CD4-positive, alpha-beta T cell (primary cell): ENCODE results near the gene TMEM51. TPM values are rescaled to one million over a fixed set of nuclear protein-coding genes. Genes with fewer than 3 reads are reported as not detected.
"Not testable (repeated sequence)": the region's sequence is repeated elsewhere in the genome, so short reads cannot be mapped to it uniquely, and the experiment has no call there.

Source experiments
- ATAC-seq: fragments of 200-7000 bp; cut with Tn5 transposase; one replicate; pipeline ENCODE4 v1.10.0; 2022; ENCODE audit warnings: mild to moderate bottlenecking; ENCODE audit not compliant: poor library complexity
- CTCF ChIA-PET: fragments of 350-600 bp; sonication (Branson Sonifier 250); formaldehyde crosslinking; loops from one replicate; lab custom pipeline; 2021; ENCODE audit warnings: antibody characterized with exemption, inconsistent platforms; lab: Charles Lee
- POLR2A ChIA-PET: fragments of 350-600 bp; sonication (Branson Sonifier 250); formaldehyde crosslinking; loops from one replicate; lab custom pipeline; 2021; ENCODE audit warnings: antibody characterized with exemption, inconsistent platforms; lab: Charles Lee
- DNase-seq, 14 experiments: peaks; one replicate each; pipeline ENCODE4 v3.0.0-alpha.2; 2013 to 2020; ENCODE audit warnings: mixed read lengths in 2 of 14
- H3K27ac ChIP-seq, 2 donors: one replicate each; pipeline versions ENCODE4 v1.5.1 to v1.7.0; 2013; ENCODE audit warnings: low read length in 2 of 2, low read depth in 1 of 2, mild to moderate bottlenecking in 1 of 2
- H3K27me3 ChIP-seq, 2 experiments: 1 replicate in 1 of 2; 2 replicates in 1 of 2; pipeline versions ENCODE4 v1.6.1 to v1.7.0; 2013; ENCODE audit warnings: low read length in 2 of 2, control low read depth in 1 of 2, mild to moderate bottlenecking in 1 of 2, moderate library complexity in 1 of 2; ENCODE audit not compliant: insufficient read depth in 2 of 2, control insufficient read depth in 1 of 2
- H3K36me3 ChIP-seq: one replicate; pipeline ENCODE4 v1.6.1; 2013; ENCODE audit warnings: low read length, control low read depth; ENCODE audit not compliant: insufficient read depth
- H3K4me1 ChIP-seq: one replicate; pipeline ENCODE4 v1.6.1; 2013; ENCODE audit warnings: low read length, control low read depth; ENCODE audit not compliant: insufficient read depth
- H3K4me3 ChIP-seq: one replicate; pipeline ENCODE4 v1.5.1; 2013; ENCODE audit warnings: mild to moderate bottlenecking, low read length, moderate library complexity
- H3K9me3 ChIP-seq, 2 experiments: 1 replicate in 1 of 2; 2 replicates in 1 of 2; pipeline versions ENCODE4 v1.6.1 to v1.7.0; 2013; ENCODE audit warnings: low read length in 2 of 2, mild to moderate bottlenecking in 2 of 2, control low read depth in 1 of 2, moderate library complexity in 1 of 2; ENCODE audit not compliant: control insufficient read depth in 1 of 2, insufficient read depth in 1 of 2
- H3K27ac Mint-ChIP-seq: one replicate; pipeline ENCODE4 v1.8.0; 2020; ENCODE audit warnings: mixed read lengths
- H3K27me3 Mint-ChIP-seq: one replicate; pipeline ENCODE4 v1.8.0; 2021; ENCODE audit warnings: mixed read lengths
- H3K36me3 Mint-ChIP-seq: one replicate; pipeline ENCODE4 v1.8.0; 2021; ENCODE audit warnings: low read depth, mixed read lengths
- H3K4me1 Mint-ChIP-seq: one replicate; pipeline ENCODE4 v1.8.0; 2021; ENCODE audit warnings: low read depth, mixed read lengths
- H3K4me3 Mint-ChIP-seq: one replicate; pipeline ENCODE4 v1.8.0; 2020; ENCODE audit warnings: mild to moderate bottlenecking, mixed read lengths
- H3K9me3 Mint-ChIP-seq: one replicate; pipeline ENCODE4 v1.8.0; 2020; ENCODE audit warnings: mixed read lengths
- intact Hi-C, 2 experiments: fragments of 100-400 bp; cut with DNase I in 1 of 2; cut with micrococcal nuclease in 1 of 2; formaldehyde crosslinking; loops; one replicate each; pipeline versions ENCODE4 v1.15.1 to v1.9.0; 2023 to 2025; cut with DNase I, micrococcal nuclease
- total RNA-seq, 174 experiments: library from RNA in 2 of 174; stranded (reverse) in 2 of 174; gene quantifications; one replicate each; pipeline ENCODE4 v1.2.3 and lab custom pipeline; 2021 to 2026
- TF ChIP-seq, protein P1 (sequence below): fragments of 200-600 bp; IDR thresholded peaks from one replicate; pipeline ENCODE4 v1.8.0; 2022; ENCODE audit warnings: antibody characterized with exemption, mild to moderate bottlenecking

TMEM51 gene
- total RNA-seq, 2 experiments from 2014 or later: not detected

DNA sequence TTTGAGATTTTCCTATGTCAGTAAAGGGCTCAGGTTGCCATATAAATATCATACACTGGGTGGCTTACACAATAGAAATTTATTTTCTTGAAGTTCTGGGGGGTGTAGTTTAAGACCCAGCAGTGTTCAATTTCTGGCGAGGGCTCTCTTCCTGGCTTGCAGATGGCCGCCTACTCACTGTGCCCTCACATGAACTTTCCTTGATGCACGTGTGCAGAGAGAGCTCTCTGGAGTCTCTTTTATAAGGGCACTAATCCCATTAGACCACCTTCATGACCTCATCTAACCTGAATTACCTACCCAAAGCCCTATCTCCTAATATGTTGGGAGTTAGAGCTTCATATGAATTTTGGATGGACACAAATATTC is 21.1 kb downstream of the TMEM51 start:
- DNase-seq (no peak), ATAC-seq (no peak)
- H3K4me3 ChIP-seq: no peak overlapping the region
- CTCF ChIA-PET: no interaction called here
- intact Hi-C loops: no loop called here
- POLR2A ChIA-PET: no interaction called here
- no peaks in the 10 kb centered on the region for H3K4me1 Mint-ChIP-seq
- H3K36me3 ChIP-seq: no peaks in the 10 kb centered on the region
- H3K27ac Mint-ChIP-seq: no peak overlapping the region
- peaks cover 48% of the 10 kb centered on the region for H3K27me3 Mint-ChIP-seq
- no peak overlapping the region for H3K4me3 Mint-ChIP-seq
- no peaks in the 10 kb centered on the region for H3K36me3 Mint-ChIP-seq
- no peaks in the 10 kb centered on the region for H3K9me3 ChIP-seq
- TF ChIP-seq, protein P1, sequence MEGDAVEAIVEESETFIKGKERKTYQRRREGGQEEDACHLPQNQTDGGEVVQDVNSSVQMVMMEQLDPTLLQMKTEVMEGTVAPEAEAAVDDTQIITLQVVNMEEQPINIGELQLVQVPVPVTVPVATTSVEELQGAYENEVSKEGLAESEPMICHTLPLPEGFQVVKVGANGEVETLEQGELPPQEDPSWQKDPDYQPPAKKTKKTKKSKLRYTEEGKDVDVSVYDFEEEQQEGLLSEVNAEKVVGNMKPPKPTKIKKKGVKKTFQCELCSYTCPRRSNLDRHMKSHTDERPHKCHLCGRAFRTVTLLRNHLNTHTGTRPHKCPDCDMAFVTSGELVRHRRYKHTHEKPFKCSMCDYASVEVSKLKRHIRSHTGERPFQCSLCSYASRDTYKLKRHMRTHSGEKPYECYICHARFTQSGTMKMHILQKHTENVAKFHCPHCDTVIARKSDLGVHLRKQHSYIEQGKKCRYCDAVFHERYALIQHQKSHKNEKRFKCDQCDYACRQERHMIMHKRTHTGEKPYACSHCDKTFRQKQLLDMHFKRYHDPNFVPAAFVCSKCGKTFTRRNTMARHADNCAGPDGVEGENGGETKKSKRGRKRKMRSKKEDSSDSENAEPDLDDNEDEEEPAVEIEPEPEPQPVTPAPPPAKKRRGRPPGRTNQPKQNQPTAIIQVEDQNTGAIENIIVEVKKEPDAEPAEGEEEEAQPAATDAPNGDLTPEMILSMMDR: no peak
- H3K4me1 ChIP-seq: no peaks in the 10 kb centered on the region
- no peak overlapping the region for H3K27ac ChIP-seq
- peaks cover 4% of the 10 kb centered on the region for H3K9me3 Mint-ChIP-seq
- peaks cover 0 to 11% of the 10 kb centered on the region in 2 experiments for H3K27me3 ChIP-seq

DNA sequence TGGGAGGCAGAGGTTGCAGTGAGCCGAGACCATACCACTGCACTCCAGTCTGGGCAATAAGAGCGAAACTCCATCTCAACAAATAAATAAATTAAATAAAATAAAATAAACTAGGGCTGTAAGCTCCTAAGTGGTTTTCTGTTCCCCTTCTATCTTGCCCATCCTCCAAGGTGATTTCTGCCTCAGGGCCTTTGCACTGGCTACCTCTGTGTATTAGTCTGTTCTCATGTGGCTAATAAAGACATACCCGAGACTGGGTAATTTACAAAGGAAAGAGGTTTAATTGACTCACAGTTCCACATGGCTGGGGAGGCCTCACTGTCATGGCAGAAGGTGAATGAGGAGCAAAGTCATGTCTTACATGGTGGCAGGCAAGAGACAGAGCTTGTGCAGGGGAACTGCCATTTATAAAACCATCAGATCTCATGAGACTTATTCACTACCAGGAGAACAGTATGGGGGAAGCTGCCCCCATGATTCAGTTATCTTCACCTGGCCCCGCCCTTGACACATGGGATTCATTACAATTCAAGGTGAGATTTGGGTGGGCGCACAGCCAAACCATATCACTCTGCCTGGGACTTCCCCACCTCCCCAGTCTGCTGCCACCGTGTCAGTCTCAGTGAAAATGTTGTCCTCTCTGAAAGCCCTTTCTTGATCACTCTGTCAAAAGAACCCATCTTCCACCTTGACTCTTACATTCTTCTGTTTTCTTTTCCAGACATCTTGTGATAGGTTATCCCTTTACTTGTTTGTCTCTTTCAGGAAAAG is 22.0 kb downstream of the TMEM51 start:
- intact Hi-C loops, H3K27ac ChIP-seq, H3K4me3 Mint-ChIP-seq, H3K4me3 ChIP-seq, H3K4me1 ChIP-seq, H3K9me3 Mint-ChIP-seq, H3K4me1 Mint-ChIP-seq, CTCF ChIA-PET, H3K36me3 ChIP-seq, H3K27ac Mint-ChIP-seq, H3K9me3 ChIP-seq, POLR2A ChIA-PET, ATAC-seq, H3K36me3 Mint-ChIP-seq, DNase-seq: not testable (repeated sequence)
- peaks cover 43% of the 10 kb centered on the region for H3K27me3 Mint-ChIP-seq
- peaks cover 0 to 11% of the 10 kb centered on the region in 2 experiments for H3K27me3 ChIP-seq

DNA sequence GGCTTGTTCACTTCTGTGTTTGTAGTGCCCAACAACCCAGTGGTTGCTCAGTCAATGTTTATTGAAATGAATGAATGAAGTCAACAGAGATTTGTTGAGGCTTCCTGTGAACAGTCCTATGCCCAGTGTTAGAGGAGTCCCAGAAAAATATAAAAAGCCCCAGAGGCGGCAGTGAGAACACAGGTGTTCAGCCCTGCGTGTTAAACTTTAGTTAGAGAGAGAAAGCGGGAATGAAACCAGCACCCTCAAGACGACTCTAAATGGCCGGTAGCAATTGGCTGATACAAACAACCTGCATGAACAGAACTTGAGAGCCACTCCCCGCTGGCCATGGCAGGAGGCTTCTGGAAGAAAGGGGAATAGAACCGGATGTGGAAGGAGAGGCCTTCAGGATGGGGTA is 22.6 kb downstream of the TMEM51 start:
- ATAC-seq: no peak
- Mint-ChIP-seq H3K9me3 (peaks cover 4% of the 10 kb centered on the region), H3K4me3 (no peak overlapping the region), H3K27ac (no peak overlapping the region), H3K4me1 (no peaks in the 10 kb centered on the region), H3K27me3 (peaks cover 43% of the 10 kb centered on the region), H3K36me3 (no peaks in the 10 kb centered on the region)
- Histone ChIP-seq H3K4me1 (no peaks in the 10 kb centered on the region), H3K27me3 (peaks cover 0 to 11% of the 10 kb centered on the region in 2 experiments), H3K36me3 (no peaks in the 10 kb centered on the region), H3K27ac (no peak overlapping the region), H3K9me3 (no peaks in the 10 kb centered on the region), H3K4me3 (no peak overlapping the region)
- intact Hi-C loops: no loop called here
- ChIA-PET POLR2A (no interaction called here), CTCF (no interaction called here)
- no peak for DNase-seq
- TF ChIP-seq, protein P1: no peak
